GM20000 (cell line): Measurements from ENCODE around the gene TRIM69.

ENCODE experiments used
- DNase-seq: peaks from one replicate; pipeline ENCODE4 v3.0.0; 2012; ENCODE audit warnings: low spot score
- TF ChIP-seq, protein P1 (sequence below): IDR thresholded peaks from 2 replicates; pipeline ENCODE4 v1.5.1; 2012; ENCODE audit warnings: mild to moderate bottlenecking, control low read depth; ENCODE audit errors: extremely low read depth, missing control alignments

TRIM69 gene

DNA sequence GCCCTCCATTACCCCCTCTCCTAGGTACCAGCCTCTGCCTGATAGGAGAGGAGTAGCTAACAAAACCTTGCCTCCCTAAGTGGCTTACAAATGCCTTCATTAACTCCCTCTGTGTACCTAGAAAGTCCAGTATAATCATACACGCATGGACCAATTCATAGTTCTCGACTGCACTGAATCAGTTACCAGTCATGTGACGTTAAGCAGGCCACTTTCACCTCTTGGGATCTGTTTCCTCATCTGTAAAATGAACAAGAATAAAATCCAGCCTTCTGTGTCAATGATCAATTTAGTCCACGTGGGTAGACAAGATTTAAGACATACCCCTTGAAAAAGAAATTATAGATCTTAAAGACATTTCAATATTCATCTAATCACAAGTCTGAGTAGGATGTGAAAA, 72.2 kb downstream of the TRIM69 start:
- TF ChIP-seq, protein P1, sequence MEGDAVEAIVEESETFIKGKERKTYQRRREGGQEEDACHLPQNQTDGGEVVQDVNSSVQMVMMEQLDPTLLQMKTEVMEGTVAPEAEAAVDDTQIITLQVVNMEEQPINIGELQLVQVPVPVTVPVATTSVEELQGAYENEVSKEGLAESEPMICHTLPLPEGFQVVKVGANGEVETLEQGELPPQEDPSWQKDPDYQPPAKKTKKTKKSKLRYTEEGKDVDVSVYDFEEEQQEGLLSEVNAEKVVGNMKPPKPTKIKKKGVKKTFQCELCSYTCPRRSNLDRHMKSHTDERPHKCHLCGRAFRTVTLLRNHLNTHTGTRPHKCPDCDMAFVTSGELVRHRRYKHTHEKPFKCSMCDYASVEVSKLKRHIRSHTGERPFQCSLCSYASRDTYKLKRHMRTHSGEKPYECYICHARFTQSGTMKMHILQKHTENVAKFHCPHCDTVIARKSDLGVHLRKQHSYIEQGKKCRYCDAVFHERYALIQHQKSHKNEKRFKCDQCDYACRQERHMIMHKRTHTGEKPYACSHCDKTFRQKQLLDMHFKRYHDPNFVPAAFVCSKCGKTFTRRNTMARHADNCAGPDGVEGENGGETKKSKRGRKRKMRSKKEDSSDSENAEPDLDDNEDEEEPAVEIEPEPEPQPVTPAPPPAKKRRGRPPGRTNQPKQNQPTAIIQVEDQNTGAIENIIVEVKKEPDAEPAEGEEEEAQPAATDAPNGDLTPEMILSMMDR: no peak
- DNase-seq: no peak

- TF ChIP-seq, protein P1: no peak
Observed at GRCh38 chr15:44810237-44810636, 73.9 kb downstream of the TRIM69 start.

GRCh38 chr15:44811337-44811736, 75.0 kb downstream of the TRIM69 start:
- DNase-seq: no peak

More at GRCh38 chr15:44810237-44810636, 73.9 kb downstream of the TRIM69 start:
- DNase-seq: no peak

GRCh38 chr15:44812029-44812517, 75.7 kb downstream of the TRIM69 start:
- DNase-seq: no peak
- TF ChIP-seq, protein P1: no peak

More at GRCh38 chr15:44811337-44811736, 75.0 kb downstream of the TRIM69 start:
- TF ChIP-seq, protein P1: no peak

DNA sequence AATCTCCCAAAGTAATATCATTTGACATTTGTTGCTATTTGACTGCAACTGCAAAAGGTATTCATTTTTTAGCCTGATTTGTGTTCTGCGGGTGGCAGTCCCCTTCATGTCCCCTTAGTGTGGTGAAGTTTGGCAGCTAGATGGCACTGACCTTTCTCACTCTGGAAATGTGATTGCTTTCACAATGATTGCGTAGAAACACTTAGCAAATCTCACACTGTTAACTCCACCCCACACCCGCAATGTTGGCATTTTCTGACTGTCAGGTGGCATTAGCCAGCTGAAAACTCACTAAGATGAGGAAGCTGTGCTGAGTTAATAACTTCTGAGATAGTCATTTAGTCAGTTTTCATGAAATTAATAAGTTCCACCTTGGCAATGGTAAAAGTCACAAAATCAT, 76.9 kb downstream of the TRIM69 start:
- DNase-seq: no peak
- TF ChIP-seq, protein P1: no peak
